Stimulated activated naive B cell treated with anti-CD40 and anti-IgM and Interleukin-4, amounts not matched to agents 10 μg/mL and 1 μg/mL and 100 μg/mL, for 72 hours (primary cell): ENCODE measurements around the gene AGAP1.

Source experiments
- ATAC-seq, 2 donors: fragments of 150-1000 bp; cut with Tn5 transposase; replicated peaks; 2 replicates each; pipeline ENCODE4 v1.10.0; 2021; ENCODE audit warnings: moderate library complexity in 1 of 2
- DNase-seq: peaks from one replicate; pipeline ENCODE4 v3.0.0; 2021
- H3K27ac Mint-ChIP-seq: one replicate; pipeline ENCODE4 v1.8.0; 2022; ENCODE audit warnings: mild to moderate bottlenecking, mixed read lengths
- H3K27me3 Mint-ChIP-seq, 2 donors: one replicate each; pipeline ENCODE4 v1.8.0; 2022; ENCODE audit warnings: mixed read lengths in 2 of 2
- H3K36me3 Mint-ChIP-seq, 2 donors: one replicate each; pipeline ENCODE4 v1.8.0; 2022; ENCODE audit warnings: mixed read lengths in 2 of 2, mild to moderate bottlenecking in 1 of 2
- H3K4me1 Mint-ChIP-seq, 2 donors: one replicate each; pipeline ENCODE4 v1.8.0; 2022; ENCODE audit warnings: mixed read lengths in 2 of 2, mild to moderate bottlenecking in 1 of 2
- H3K4me3 Mint-ChIP-seq, 2 donors: one replicate each; pipeline ENCODE4 v1.8.0; 2022; ENCODE audit warnings: mild to moderate bottlenecking in 2 of 2, mixed read lengths in 2 of 2, moderate library complexity in 1 of 2
- H3K9me3 Mint-ChIP-seq, 2 donors: one replicate each; pipeline ENCODE4 v1.8.0; 2022; ENCODE audit warnings: mixed read lengths in 2 of 2, mild to moderate bottlenecking in 1 of 2

The AGAP1 gene

GRCh38 chr2:235806986-235807750, 313.3 kb downstream of the AGAP1 start:
- no peaks in the 10 kb centered on the region for H3K36me3 Mint-ChIP-seq
- H3K9me3 Mint-ChIP-seq = no peaks in the 10 kb centered on the region
- H3K27ac Mint-ChIP-seq = no peak overlapping the region
- ATAC-seq (no peak), DNase-seq (no peak)
- H3K4me1 Mint-ChIP-seq = no peaks in the 10 kb centered on the region
- H3K27me3 Mint-ChIP-seq = peaks cover 0 to 5% of the 10 kb centered on the region in 2 donors
- H3K4me3 Mint-ChIP-seq = no peak overlapping the region

GRCh38 chr2:235808366-235808765, 314.5 kb downstream of the AGAP1 start:
- H3K36me3 Mint-ChIP-seq = no peaks in the 10 kb centered on the region
- no peak for DNase-seq
- H3K9me3 Mint-ChIP-seq = no peaks in the 10 kb centered on the region
- ATAC-seq = no peak
- H3K4me3 Mint-ChIP-seq = no peak overlapping the region
- no peak overlapping the region for H3K27ac Mint-ChIP-seq
- H3K4me1 Mint-ChIP-seq = no peaks in the 10 kb centered on the region
- peaks cover 0 to 5% of the 10 kb centered on the region in 2 donors for H3K27me3 Mint-ChIP-seq

DNA sequence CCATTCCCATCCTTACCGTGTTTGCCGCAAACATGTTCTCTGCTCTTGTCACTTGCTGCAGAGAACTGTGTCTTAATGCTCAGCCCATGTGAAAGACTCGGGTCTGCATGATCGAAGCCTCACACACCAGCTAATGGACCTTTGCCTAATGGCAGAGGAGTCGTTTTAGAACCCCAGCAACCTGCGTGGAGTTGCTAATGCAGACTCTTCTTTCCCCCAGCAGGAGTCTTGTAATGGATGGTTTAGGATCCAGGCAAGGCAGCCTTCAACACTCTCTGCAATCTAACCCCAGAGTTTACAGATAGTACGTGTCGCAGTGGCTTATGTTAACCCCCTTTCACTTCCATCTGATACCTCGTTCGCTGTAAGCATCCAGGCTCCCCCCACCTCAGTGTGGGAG, 316.4 kb downstream of the AGAP1 start:
- ATAC-seq (no peak), DNase-seq (no peak)
- Mint-ChIP-seq H3K4me3 (no peak overlapping the region), H3K9me3 (no peaks in the 10 kb centered on the region), H3K27me3 (no peaks in the 10 kb centered on the region), H3K36me3 (no peaks in the 10 kb centered on the region), H3K4me1 (no peaks in the 10 kb centered on the region), H3K27ac (no peak overlapping the region)

- Mint-ChIP-seq H3K27ac (no peak overlapping the region), H3K27me3 (no peaks in the 10 kb centered on the region), H3K4me1 (no peaks in the 10 kb centered on the region), H3K4me3 (no peak overlapping the region), H3K9me3 (no peaks in the 10 kb centered on the region), H3K36me3 (no peaks in the 10 kb centered on the region)
- ATAC-seq = no peak
- no peak for DNase-seq
These were observed 317.0 kb downstream of the AGAP1 start for GRCh38 chr2:235810846-235811245.

GRCh38 chr2:235811446-235812184, 317.8 kb downstream of the AGAP1 start:
- no peaks in the 10 kb centered on the region for H3K4me1 Mint-ChIP-seq
- no peak for DNase-seq
- ATAC-seq = no peak
- H3K27ac Mint-ChIP-seq = no peak overlapping the region
- H3K4me3 Mint-ChIP-seq = no peak overlapping the region
- H3K36me3 Mint-ChIP-seq = no peaks in the 10 kb centered on the region
- no peaks in the 10 kb centered on the region for H3K9me3 Mint-ChIP-seq
- no peaks in the 10 kb centered on the region for H3K27me3 Mint-ChIP-seq

GRCh38 chr2:235812185-235812665, 318.4 kb downstream of the AGAP1 start:
- H3K27me3 Mint-ChIP-seq = no peaks in the 10 kb centered on the region
- no peak overlapping the region for H3K27ac Mint-ChIP-seq
- no peaks in the 10 kb centered on the region for H3K9me3 Mint-ChIP-seq
- H3K4me3 Mint-ChIP-seq = no peak overlapping the region
- ATAC-seq (no peak), DNase-seq (no peak)
- no peaks in the 10 kb centered on the region for H3K36me3 Mint-ChIP-seq
- H3K4me1 Mint-ChIP-seq = no peaks in the 10 kb centered on the region

DNA sequence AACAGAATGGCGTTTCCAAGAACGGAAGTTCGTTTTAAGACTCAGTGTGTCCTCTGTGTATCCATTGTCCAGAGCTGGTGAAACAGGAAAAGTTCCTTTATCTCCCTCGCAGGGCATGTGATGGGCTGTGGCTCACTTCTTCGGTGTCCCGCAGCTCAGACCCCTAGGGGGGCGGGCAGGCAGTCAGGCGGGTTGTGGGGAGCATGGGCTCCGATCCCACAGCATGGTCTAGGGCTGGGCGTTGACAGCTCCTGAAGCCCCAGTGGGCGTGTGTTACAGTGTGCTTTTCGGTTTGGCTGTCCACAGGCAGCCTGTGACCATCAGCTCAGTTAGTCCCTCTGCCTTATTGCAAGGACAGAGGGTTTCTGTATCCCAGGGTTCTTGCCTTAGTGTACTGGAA, 319.6 kb downstream of the AGAP1 start:
- H3K27me3 Mint-ChIP-seq = no peaks in the 10 kb centered on the region
- no peak overlapping the region for H3K27ac Mint-ChIP-seq

DNA sequence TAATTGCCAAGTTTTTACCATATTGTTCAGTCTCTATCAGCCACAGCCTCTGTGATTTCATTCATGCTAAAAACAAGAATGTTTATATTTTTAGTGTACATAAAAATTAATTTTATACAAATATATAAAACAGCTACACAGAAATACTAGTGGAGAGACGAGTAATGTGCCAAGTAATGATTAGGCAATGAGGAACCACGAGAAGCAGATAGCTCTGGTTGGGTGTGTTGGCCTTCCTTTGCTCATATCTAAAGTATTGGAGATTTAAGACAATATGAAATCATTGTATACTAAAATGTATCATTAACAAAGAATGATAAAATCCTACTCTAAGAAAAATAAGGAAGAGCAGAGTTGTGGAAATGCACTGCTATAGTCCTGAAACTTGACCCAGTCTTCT, 326.7 kb downstream of the AGAP1 start:
- Mint-ChIP-seq H3K9me3 (peaks cover 6% of the 10 kb centered on the region in 2 donors), H3K36me3 (peaks cover 0 to 3% of the 10 kb centered on the region in 2 donors), H3K4me1 (no peaks in the 10 kb centered on the region)

More for the DNA sequence above, 319.6 kb downstream of the AGAP1 start:
- Mint-ChIP-seq H3K4me3 (no peak overlapping the region), H3K9me3 (no peaks in the 10 kb centered on the region), H3K4me1 (no peaks in the 10 kb centered on the region), H3K36me3 (no peaks in the 10 kb centered on the region)
- no peak for DNase-seq
- ATAC-seq = no peak

GRCh38 chr2:235824331-235824730, 330.5 kb downstream of the AGAP1 start:
- peaks cover 0 to 4% of the 10 kb centered on the region in 2 donors for H3K27me3 Mint-ChIP-seq
- no peak overlapping the region for H3K4me3 Mint-ChIP-seq
- DNase-seq (no peak), ATAC-seq (no peak)
- peaks cover 0 to 3% of the 10 kb centered on the region in 2 donors for H3K36me3 Mint-ChIP-seq
- no peak overlapping the region for H3K27ac Mint-ChIP-seq
- H3K4me1 Mint-ChIP-seq = no peaks in the 10 kb centered on the region
- H3K9me3 Mint-ChIP-seq = peaks cover 6% of the 10 kb centered on the region in 2 donors

More for the DNA sequence above, 326.7 kb downstream of the AGAP1 start:
- H3K27me3 Mint-ChIP-seq = peaks cover 0 to 4% of the 10 kb centered on the region in 2 donors
- ATAC-seq = no peak
- DNase-seq = no peak
- no peak overlapping the region for H3K4me3 Mint-ChIP-seq
- H3K27ac Mint-ChIP-seq = no peak overlapping the region

DNA sequence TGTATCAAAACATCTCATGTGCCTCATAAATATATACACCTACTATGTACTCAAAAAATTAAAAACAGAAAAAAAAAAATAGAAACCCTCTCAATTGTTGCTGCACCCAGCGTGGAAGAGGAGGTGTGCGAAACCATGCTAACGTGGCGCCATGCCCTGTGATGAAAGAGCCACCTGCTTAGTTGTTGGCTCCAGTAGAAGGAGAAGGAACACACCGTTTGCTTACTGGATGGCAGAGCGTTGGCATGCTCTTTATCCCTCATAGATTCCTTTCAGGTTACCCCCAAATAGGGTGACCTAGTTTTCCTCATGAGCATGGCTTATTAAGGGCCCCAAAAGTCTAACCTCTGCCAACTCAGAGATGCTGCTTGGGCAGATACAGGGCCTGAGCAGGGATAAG, 332.1 kb downstream of the AGAP1 start:
- no peaks in the 10 kb centered on the region for H3K27me3 Mint-ChIP-seq
- no peak overlapping the region for H3K4me3 Mint-ChIP-seq
- no peak for ATAC-seq

GRCh38 chr2:235826826-235827225, 333.0 kb downstream of the AGAP1 start:
- no peak overlapping the region for H3K27ac Mint-ChIP-seq
- H3K9me3 Mint-ChIP-seq = peaks cover 6% of the 10 kb centered on the region in 2 donors
- no peak overlapping the region for H3K4me3 Mint-ChIP-seq
- H3K4me1 Mint-ChIP-seq = no peaks in the 10 kb centered on the region
- no peak for DNase-seq
- H3K36me3 Mint-ChIP-seq = peaks cover 0 to 3% of the 10 kb centered on the region in 2 donors
- no peak for ATAC-seq
- H3K27me3 Mint-ChIP-seq = no peaks in the 10 kb centered on the region

More for the DNA sequence above, 332.1 kb downstream of the AGAP1 start:
- Mint-ChIP-seq H3K9me3 (peaks cover 6% of the 10 kb centered on the region in 2 donors), H3K4me1 (no peaks in the 10 kb centered on the region), H3K27ac (no peak overlapping the region), H3K36me3 (peaks cover 0 to 3% of the 10 kb centered on the region in 2 donors)
- no peak for DNase-seq

DNA sequence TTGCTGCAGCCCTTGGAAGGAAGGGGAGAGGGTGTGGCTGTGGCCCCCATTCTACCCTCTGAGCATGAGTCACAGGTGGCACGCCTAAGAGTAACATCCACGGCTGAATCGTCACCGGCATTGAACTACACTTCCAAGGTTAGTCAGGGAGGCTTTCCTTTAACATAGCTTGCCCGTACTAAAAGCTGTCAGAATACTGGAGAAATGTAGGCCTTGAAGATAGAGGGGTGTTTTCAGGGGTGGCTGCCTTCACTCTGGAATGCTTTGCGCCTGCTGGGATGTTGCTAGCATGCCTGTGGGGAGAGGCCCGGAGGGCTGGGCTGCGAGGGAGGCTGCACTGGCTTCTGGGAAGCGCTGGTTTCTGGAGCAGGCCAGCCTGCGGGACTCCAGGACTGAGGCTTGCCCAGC, 333.7 kb downstream of the AGAP1 start:
- no peaks in the 10 kb centered on the region for H3K27me3 Mint-ChIP-seq
- no peak overlapping the region for H3K27ac Mint-ChIP-seq
- H3K4me3 Mint-ChIP-seq = no peak overlapping the region
- no peaks in the 10 kb centered on the region for H3K4me1 Mint-ChIP-seq
- peaks cover 0 to 1% of the 10 kb centered on the region in 2 donors for H3K9me3 Mint-ChIP-seq
- ATAC-seq = no peak
- peaks cover 0 to 3% of the 10 kb centered on the region in 2 donors for H3K36me3 Mint-ChIP-seq
- DNase-seq = no peak

GRCh38 chr2:235829726-235830125, 335.9 kb downstream of the AGAP1 start:
- DNase-seq = no peak
- Mint-ChIP-seq H3K4me3 (no peak overlapping the region), H3K27me3 (no peaks in the 10 kb centered on the region), H3K4me1 (no peaks in the 10 kb centered on the region), H3K36me3 (no peaks in the 10 kb centered on the region), H3K9me3 (no peaks in the 10 kb centered on the region), H3K27ac (no peak overlapping the region)
- no peak for ATAC-seq

- DNase-seq (no peak), ATAC-seq (no peak)
- Mint-ChIP-seq H3K36me3 (no peaks in the 10 kb centered on the region), H3K4me3 (no peak overlapping the region), H3K4me1 (no peaks in the 10 kb centered on the region), H3K9me3 (no peaks in the 10 kb centered on the region), H3K27ac (no peak overlapping the region), H3K27me3 (peaks cover 0 to 7% of the 10 kb centered on the region in 2 donors)
These were observed 337.9 kb downstream of the AGAP1 start for GRCh38 chr2:235831755-235832154.

DNA sequence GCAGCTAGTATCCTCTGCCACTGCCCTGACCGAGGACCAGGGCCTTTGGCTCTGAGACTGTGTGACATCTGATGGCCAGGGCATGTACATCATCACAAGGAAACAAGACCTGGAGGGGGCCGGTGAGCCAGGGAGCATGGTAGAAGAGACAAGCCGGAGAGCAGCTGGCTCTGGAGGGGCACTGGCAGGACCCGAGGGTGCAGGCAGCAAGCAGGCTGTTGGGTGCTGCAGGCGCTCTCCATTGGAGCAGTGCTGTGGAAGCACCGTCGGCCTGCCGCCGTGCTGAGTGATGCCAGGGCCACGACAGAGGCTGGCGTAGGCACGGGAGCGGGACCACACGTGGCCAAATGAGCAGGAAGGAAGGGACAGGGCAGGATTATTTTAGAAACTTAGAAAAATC, 339.1 kb downstream of the AGAP1 start:
- H3K27me3 Mint-ChIP-seq = peaks cover 0 to 7% of the 10 kb centered on the region in 2 donors
- no peak overlapping the region for H3K4me3 Mint-ChIP-seq
- DNase-seq = no peak
- ATAC-seq = no peak
- H3K36me3 Mint-ChIP-seq = no peaks in the 10 kb centered on the region
- no peaks in the 10 kb centered on the region for H3K4me1 Mint-ChIP-seq
- no peaks in the 10 kb centered on the region for H3K9me3 Mint-ChIP-seq
- no peak overlapping the region for H3K27ac Mint-ChIP-seq
